IMR-90 (cell line): Measurements from ENCODE around the gene TMEM97. TPM values are rescaled to one million over a fixed set of nuclear protein-coding genes. Genes with fewer than 3 reads are reported as not detected.

Experiments
- ATAC-seq: fragments of 200-7000 bp; cut with Tn5 transposase; 2 replicates; pipeline ENCODE4 v1.9.1; 2020; ENCODE audit warnings: low read depth, mild to moderate bottlenecking, moderate library complexity
- BruUV-seq: library from RNA; stranded (reverse); fragments of 400-500 nt; replicated peaks from 2 replicates; lab custom pipeline; 2021; lab: Mats Ljungman, UMichigan
- CTCF ChIA-PET: fragments of 300-600 bp; formaldehyde crosslinking; extraction: SDS; loops from one replicate; lab custom pipeline; 2021; ENCODE audit warnings: antibody characterized with exemption; lab: Yijun Ruan, JAX
- POLR2A ChIA-PET: fragments of 300-600 bp; sonication (Branson Sonifier 250); formaldehyde crosslinking; loops from one replicate; lab custom pipeline; 2022; ENCODE audit warnings: antibody characterized with exemption; ENCODE audit not compliant: unreplicated experiment; lab: Charles Lee
- DNase-seq: peaks from one replicate; pipeline ENCODE4 v3.0.0; 2013
- H2AFZ ChIP-seq: replicated peaks from 2 replicates; pipeline ENCODE3; 2013; ENCODE audit warnings: low read length, mild to moderate bottlenecking; ENCODE audit not compliant: poor library complexity
- H2AK5ac ChIP-seq: 2 replicates; pipeline ENCODE4 v1.6.1; 2013; ENCODE audit warnings: low read depth, low read length, inconsistent platforms
- H2AK9ac ChIP-seq: replicated peaks from 2 replicates; pipeline ENCODE3; 2013; ENCODE audit warnings: mild to moderate bottlenecking, low read depth, low read length, moderate library complexity; ENCODE audit not compliant: poor library complexity
- H2BK120ac ChIP-seq: 2 replicates; pipeline ENCODE4 v1.6.1; 2013; ENCODE audit warnings: low read depth, low read length, inconsistent platforms
- H2BK15ac ChIP-seq: 3 replicates; pipeline ENCODE4 v1.6.1; 2013; ENCODE audit warnings: low read depth, low read length, inconsistent platforms
- H2BK20ac ChIP-seq: 2 replicates; pipeline ENCODE4 v1.6.1; 2013; ENCODE audit warnings: low read depth, mild to moderate bottlenecking, inconsistent platforms, low read length, moderate library complexity
- H2BK5ac ChIP-seq: 2 replicates; pipeline ENCODE4 v1.6.1; 2013; ENCODE audit warnings: mild to moderate bottlenecking, low read depth, low read length, inconsistent platforms; ENCODE audit not compliant: poor library complexity, severe bottlenecking
- H3K14ac ChIP-seq: replicated peaks from 2 replicates; pipeline ENCODE4 v1.6.1; 2013; ENCODE audit warnings: low read depth, low read length, inconsistent platforms
- H3K18ac ChIP-seq: 2 replicates; pipeline ENCODE4 v1.6.1; 2013; ENCODE audit warnings: low read depth, low read length, control low read depth
- H3K23ac ChIP-seq: 2 replicates; pipeline ENCODE4 v1.6.1; 2013; ENCODE audit warnings: low read depth, low read length, inconsistent platforms
- H3K27ac ChIP-seq: 2 replicates; pipeline ENCODE4 v1.5.1; 2013; ENCODE audit warnings: mild to moderate bottlenecking, control low read depth, low read length; ENCODE audit not compliant: insufficient read depth
- H3K27me3 ChIP-seq: 2 replicates; pipeline ENCODE4 v1.6.1; 2013; ENCODE audit warnings: low read length; ENCODE audit not compliant: control insufficient read depth, insufficient read depth
- H3K36me3 ChIP-seq: 2 replicates; pipeline ENCODE4 v1.6.1; 2013; ENCODE audit warnings: low read length, mixed read lengths; ENCODE audit not compliant: control insufficient read depth, insufficient read depth
- H3K4ac ChIP-seq: 2 replicates; pipeline ENCODE4 v1.6.1; 2013; ENCODE audit warnings: low read depth, low read length, inconsistent platforms
- H3K4me1 ChIP-seq: 2 replicates; pipeline ENCODE4 v1.6.1; 2013; ENCODE audit warnings: low read length, mixed read lengths; ENCODE audit not compliant: control insufficient read depth, insufficient read depth
- H3K4me2 ChIP-seq: 2 replicates; pipeline ENCODE4 v1.6.1; 2013; ENCODE audit warnings: low read depth, mild to moderate bottlenecking, control low read depth, low read length, moderate library complexity
- H3K4me3 ChIP-seq: 2 replicates; pipeline ENCODE4 v1.5.1; 2013; ENCODE audit warnings: low read depth, mild to moderate bottlenecking, control low read depth, low read length, moderate library complexity; ENCODE audit not compliant: insufficient read depth
- H3K56ac ChIP-seq: 2 replicates; pipeline ENCODE4 v1.6.1; 2013; ENCODE audit warnings: low read length, inconsistent platforms; ENCODE audit not compliant: insufficient read depth; ENCODE audit errors: extremely low read depth
- H3K79me1 ChIP-seq, 2 experiments: 2 replicates each; pipeline ENCODE4 v1.6.1; 2013; ENCODE audit warnings: low read length in 2 of 2, inconsistent platforms in 1 of 2, low read depth in 1 of 2
- H3K9ac ChIP-seq: 2 replicates; pipeline ENCODE4 v1.6.1; 2013; ENCODE audit warnings: low read depth, low read length, control low read depth
- H3K9me1 ChIP-seq: 2 replicates; pipeline ENCODE4 v1.6.1; 2013; ENCODE audit warnings: low read length, inconsistent platforms; ENCODE audit not compliant: insufficient read depth
- H3K9me3 ChIP-seq: 2 replicates; pipeline ENCODE4 v1.6.1; 2013; ENCODE audit warnings: low read length; ENCODE audit not compliant: control insufficient read depth, insufficient read depth
- H4K20me1 ChIP-seq: 2 replicates; pipeline ENCODE4 v1.6.1; 2013; ENCODE audit warnings: low read length, inconsistent platforms; ENCODE audit not compliant: insufficient read depth
- H4K5ac ChIP-seq: 2 replicates; pipeline ENCODE4 v1.6.1; 2013; ENCODE audit warnings: mild to moderate bottlenecking, low read depth, low read length, control low read depth
- H4K8ac ChIP-seq, 2 experiments: 2 replicates each; pipeline ENCODE4 v1.6.1; 2013; ENCODE audit warnings: low read depth in 2 of 2, low read length in 2 of 2, control low read depth in 1 of 2, inconsistent platforms in 1 of 2
- H4K91ac ChIP-seq: 2 replicates; pipeline ENCODE4 v1.6.1; 2013; ENCODE audit warnings: low read depth, low read length, inconsistent platforms; ENCODE audit not compliant: insufficient read depth
- BHLHE40 ChIP-seq: fragments of 150-350 bp; IDR thresholded peaks from 2 replicates; pipeline ENCODE4 v1.6.1; 2016; ENCODE audit warnings: mild to moderate bottlenecking, low read depth, low read length
- CEBPB ChIP-seq: IDR thresholded peaks from 2 replicates; pipeline ENCODE4 v1.6.1; 2012; ENCODE audit warnings: low read depth, low read length, improper control_type of control experiment
- CTCF ChIP-seq: conservative IDR thresholded peaks from 2 replicates; pipeline ENCODE4 v1.5.1; 2012; ENCODE audit warnings: mild to moderate bottlenecking, low read depth, low read length, improper control_type of control experiment
- ELK1 ChIP-seq: fragments of 150-350 bp; IDR thresholded peaks from 2 replicates; pipeline ENCODE4 v1.6.1; 2016; ENCODE audit warnings: low read depth, mild to moderate bottlenecking, low read length, moderate library complexity, borderline replicate concordance
- FOS ChIP-seq: fragments of 150-350 bp; IDR thresholded peaks from 2 replicates; pipeline ENCODE4 v1.6.1; 2016; ENCODE audit warnings: low read depth, low read length
- MAFK ChIP-seq: IDR thresholded peaks from 2 replicates; pipeline ENCODE4 v1.6.1; 2012; ENCODE audit warnings: low read depth, low read length, improper control_type of control experiment
- MAZ ChIP-seq: IDR thresholded peaks from 2 replicates; pipeline ENCODE4 v1.6.1; 2012; ENCODE audit warnings: low read depth, mild to moderate bottlenecking, low read length, improper control_type of control experiment, moderate library complexity, borderline replicate concordance
- MXI1 ChIP-seq: IDR thresholded peaks from 2 replicates; pipeline ENCODE4 v1.6.1; 2012; ENCODE audit warnings: low read depth, mild to moderate bottlenecking, low read length, moderate library complexity, borderline replicate concordance
- NFE2L2 ChIP-seq: fragments of 150-350 bp; IDR thresholded peaks from 2 replicates; pipeline ENCODE4 v1.6.1; 2016; ENCODE audit warnings: low read depth, mild to moderate bottlenecking, low read length
- POLR2A ChIP-seq: IDR thresholded peaks from 2 replicates; pipeline ENCODE4 v1.6.1; 2012; ENCODE audit warnings: mild to moderate bottlenecking, low read depth, low read length
- RAD21 ChIP-seq: IDR thresholded peaks from 2 replicates; pipeline ENCODE4 v1.6.1; 2012; ENCODE audit warnings: low read length, improper control_type of control experiment
- RCOR1 ChIP-seq: IDR thresholded peaks from 2 replicates; pipeline ENCODE4 v1.6.1; 2012; ENCODE audit warnings: mild to moderate bottlenecking, low read length, improper control_type of control experiment; ENCODE audit not compliant: insufficient replicate concordance
- RFX5 ChIP-seq: IDR thresholded peaks from 2 replicates; pipeline ENCODE4 v1.8.0; 2012; ENCODE audit warnings: low read depth, mild to moderate bottlenecking, low read length, moderate library complexity
- SMC3 ChIP-seq: fragments of 150-350 bp; IDR thresholded peaks from 2 replicates; pipeline ENCODE4 v1.6.1; 2016; ENCODE audit warnings: low read depth, mild to moderate bottlenecking, antibody characterized with exemption, low read length, moderate library complexity
- WGBS, 2 experiments: methylation state at CpG; one replicate each; pipeline versions ENCODE4 v1.1.5 to v1.1.7; 2013; ENCODE audit warnings: missing lambda C conversion rate in 2 of 2; ENCODE audit not compliant: insufficient read length in 1 of 2; ENCODE audit errors: extremely low coverage in 2 of 2; 5-methylcytosine and 5-hydroxymethylcytosine counted together
- dilution Hi-C: fragments of 300-500 bp; cut with HindIII; formaldehyde crosslinking; loops from one replicate; pipeline ENCODE4 v1.14.3; 2018; ENCODE audit warnings: low sequenced_read_pairs; ENCODE audit not compliant: unreplicated experiment
- in situ Hi-C: fragments of 300-500 bp; cut with MboI; formaldehyde crosslinking; loops from 3 replicates; pipeline ENCODE4 v1.14.3; 2019; ENCODE audit warnings: low sequenced_read_pairs, inconsistent platforms, mixed read lengths
- intact Hi-C: fragments of 100-400 bp; cut with micrococcal nuclease; formaldehyde crosslinking; loops from 2 replicates; pipeline ENCODE4 v1.10.0; 2022
- polyA plus RNA-seq, 3 experiments: library from polyadenylated mRNA; depleted of rRNA; stranded (reverse); fragments of >200 nt; gene quantifications; 2 replicates each; pipeline ENCODE4 v1.2.3, GENCODE V29; 2012; ENCODE audit warnings: low replicate concordance in 1 of 3
- total RNA-seq: library from RNA; depleted of rRNA; stranded (reverse); fragments of >200 nt; gene quantifications from 2 replicates; pipeline ENCODE4 v1.2.3, GENCODE V29; 2012

The TMEM97 gene
- total and polyA plus RNA-seq, 2 of the 4 experiments (the other 2 are of a cell fraction), result 12.3 to 21.3 TPM

- Histone ChIP-seq H3K18ac (no peak within 1 kb of the TSS), H3K4ac (peak within 1 kb of the TSS; percentile 87), H2BK5ac (peak within 1 kb of the TSS; percentile 57), H2AFZ (peak within 1 kb of the TSS; percentile 97), H3K23ac (peak within 1 kb of the TSS; percentile 54), H3K79me1 (peaks cover 42 to 56% of the 10 kb centered on the region in 2 experiments), H3K4me1 (peaks cover 3% of the 10 kb centered on the region), H3K14ac (peak within 1 kb of the TSS; percentile 92), H2AK9ac (peak within 1 kb of the TSS; percentile 94), H3K9me1 (no peaks in the 10 kb centered on the region; the same call in 1 of the 2 replicates), H3K27ac (peak within 1 kb of the TSS; percentile 84), H3K4me3 (peak within 1 kb of the TSS; percentile 80), H2BK15ac (no peak within 1 kb of the TSS), H3K9ac (peak within 1 kb of the TSS; percentile 90), H2BK20ac (no peak within 1 kb of the TSS), H4K8ac (peak within 1 kb of the TSS; percentile 97 to 99), H4K91ac (peak within 1 kb of the TSS; percentile 85), H4K20me1 (no peaks in the 10 kb centered on the region), H3K36me3 (peaks cover 36% of the 10 kb centered on the region), H3K9me3 (no peaks in the 10 kb centered on the region), H2BK120ac (0 out of 2 replicates have a peak within 1 kb of the TSS, but pooled peaks have one; percentile 14), H3K27me3 (no peaks in the 10 kb centered on the region), H3K4me2 (peak within 1 kb of the TSS; percentile 93), H2AK5ac (peak within 1 kb of the TSS; percentile 68), H3K56ac (peak within 1 kb of the TSS; percentile 86; the same call in 1 of the 2 replicates), H4K5ac (peak within 1 kb of the TSS; percentile 74)
- ATAC-seq, result peak; percentile 99
- in situ Hi-C loops, result no loop called here
- intact Hi-C loops, result no loop called here
- peak; percentile 92 for DNase-seq
- dilution Hi-C loops, result no loop called here
- ChIA-PET CTCF (interaction anchor here (1.5 kb wide), 1 partner anchor 13 kb away, joined by 6 read pairs; the partner anchor contains the start of gene VTN), POLR2A (interaction anchor here (0.6 to 1.6 kb wide), 4 partner anchors 10 to 323 kb away, joined by 4 to 10 read pairs (median 6); partner anchors contain the start of genes TNFAIP1 and VTN)
- 0% methylated on average over 41 of the region's 80 CpGs; no CpG with 5 or more reads in 1 of the 2 experiments for WGBS, 2 experiments
- TSS peak; percentile 56 for BruUV-seq
- TF ChIP-seq RCOR1 (no peak), RAD21 (0 out of 2 replicates have a peak, but pooled peaks have one; percentile 27), MXI1 (no peak; the same call in 1 of the 2 replicates), MAFK (no peak), MAZ (peak; percentile 57; the same call in 1 of the 2 replicates), FOS (no peak), POLR2A (peak; percentile 97), ELK1 (no peak), RFX5 (no peak), BHLHE40 (0 out of 2 replicates have a peak, but pooled peaks have one; percentile 30), CTCF (0 out of 2 replicates have a peak, but pooled peaks have one; percentile 5), CEBPB (no peak), SMC3 (peak; percentile 2; the same call in 1 of the 2 replicates), NFE2L2 (no peak)
These were observed 38.3 kb downstream of the TMEM97 start, which contains the start of gene POLDIP2 for GRCh38 chr17:28357061-28357900. TSS of gene POLDIP2 (minus strand) at chr17:28357527. CDS start at chr17:28357448, 79 bp downstream.
